ENCODE results near the gene HORMAD2.

DNA sequence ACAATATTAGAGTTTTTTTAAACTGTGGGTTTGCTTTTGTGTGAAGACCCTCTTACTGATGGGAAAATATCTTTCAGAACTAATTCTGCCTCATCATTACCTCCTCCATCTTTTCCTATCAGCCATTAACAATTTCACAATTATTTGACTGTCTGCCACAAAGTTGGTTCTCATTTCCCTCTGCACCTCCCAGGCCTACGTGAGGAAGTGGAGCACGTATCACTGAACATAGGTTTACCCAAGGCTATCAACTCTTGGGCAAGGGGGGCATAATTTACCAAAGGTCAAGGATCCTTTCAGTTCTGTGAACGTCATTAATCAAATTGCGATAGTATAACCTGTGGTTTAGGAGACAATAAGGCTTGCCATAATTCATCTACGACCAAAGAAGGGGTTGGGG, 106.2 kb downstream of the HORMAD2 start:
- TF ChIP-seq, protein P1, sequence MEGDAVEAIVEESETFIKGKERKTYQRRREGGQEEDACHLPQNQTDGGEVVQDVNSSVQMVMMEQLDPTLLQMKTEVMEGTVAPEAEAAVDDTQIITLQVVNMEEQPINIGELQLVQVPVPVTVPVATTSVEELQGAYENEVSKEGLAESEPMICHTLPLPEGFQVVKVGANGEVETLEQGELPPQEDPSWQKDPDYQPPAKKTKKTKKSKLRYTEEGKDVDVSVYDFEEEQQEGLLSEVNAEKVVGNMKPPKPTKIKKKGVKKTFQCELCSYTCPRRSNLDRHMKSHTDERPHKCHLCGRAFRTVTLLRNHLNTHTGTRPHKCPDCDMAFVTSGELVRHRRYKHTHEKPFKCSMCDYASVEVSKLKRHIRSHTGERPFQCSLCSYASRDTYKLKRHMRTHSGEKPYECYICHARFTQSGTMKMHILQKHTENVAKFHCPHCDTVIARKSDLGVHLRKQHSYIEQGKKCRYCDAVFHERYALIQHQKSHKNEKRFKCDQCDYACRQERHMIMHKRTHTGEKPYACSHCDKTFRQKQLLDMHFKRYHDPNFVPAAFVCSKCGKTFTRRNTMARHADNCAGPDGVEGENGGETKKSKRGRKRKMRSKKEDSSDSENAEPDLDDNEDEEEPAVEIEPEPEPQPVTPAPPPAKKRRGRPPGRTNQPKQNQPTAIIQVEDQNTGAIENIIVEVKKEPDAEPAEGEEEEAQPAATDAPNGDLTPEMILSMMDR (IDR thresholded peaks at IDR 0.05), result no peak
- no peak for TF ChIP-seq EZH2 (IDR thresholded peaks at IDR 0.05; ENCODE audit: borderline replicate concordance, insufficient read depth, low read depth, low read length, poor library complexity, severe bottlenecking)

All from B cell (primary cell).